HG02852 (cell line): ENCODE data around the gene SRPRA.
A peak's percentile ranks its signal among the peaks of the same experiment; 100 is the strongest.
"Not testable (repeated sequence)": the region's sequence is repeated elsewhere in the genome, so short reads cannot be mapped to it uniquely, and the experiment has no call there.

ENCODE experiments used
- ATAC-seq: cut with Tn5 transposase; IDR thresholded peaks from one replicate; pipeline ENCODE4 v1.9.1; 2021; ENCODE audit warnings: mild to moderate bottlenecking, moderate library complexity; ENCODE audit not compliant: unreplicated experiment

Gene SRPRA, protein sequence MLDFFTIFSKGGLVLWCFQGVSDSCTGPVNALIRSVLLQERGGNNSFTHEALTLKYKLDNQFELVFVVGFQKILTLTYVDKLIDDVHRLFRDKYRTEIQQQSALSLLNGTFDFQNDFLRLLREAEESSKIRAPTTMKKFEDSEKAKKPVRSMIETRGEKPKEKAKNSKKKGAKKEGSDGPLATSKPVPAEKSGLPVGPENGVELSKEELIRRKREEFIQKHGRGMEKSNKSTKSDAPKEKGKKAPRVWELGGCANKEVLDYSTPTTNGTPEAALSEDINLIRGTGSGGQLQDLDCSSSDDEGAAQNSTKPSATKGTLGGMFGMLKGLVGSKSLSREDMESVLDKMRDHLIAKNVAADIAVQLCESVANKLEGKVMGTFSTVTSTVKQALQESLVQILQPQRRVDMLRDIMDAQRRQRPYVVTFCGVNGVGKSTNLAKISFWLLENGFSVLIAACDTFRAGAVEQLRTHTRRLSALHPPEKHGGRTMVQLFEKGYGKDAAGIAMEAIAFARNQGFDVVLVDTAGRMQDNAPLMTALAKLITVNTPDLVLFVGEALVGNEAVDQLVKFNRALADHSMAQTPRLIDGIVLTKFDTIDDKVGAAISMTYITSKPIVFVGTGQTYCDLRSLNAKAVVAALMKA

GRCh38 chr11:126268708-126269579, at the start of gene SRPRA, which contains the start of gene FOXRED1:
TSS of gene SRPRA (minus strand) at chr11:126268895. CDS start at chr11:126268804, 91 bp downstream.
TSS of gene FOXRED1 (plus strand) at chr11:126269154. CDS start at chr11:126269207, 53 bp downstream.
- peak; percentile 99 for ATAC-seq

DNA sequence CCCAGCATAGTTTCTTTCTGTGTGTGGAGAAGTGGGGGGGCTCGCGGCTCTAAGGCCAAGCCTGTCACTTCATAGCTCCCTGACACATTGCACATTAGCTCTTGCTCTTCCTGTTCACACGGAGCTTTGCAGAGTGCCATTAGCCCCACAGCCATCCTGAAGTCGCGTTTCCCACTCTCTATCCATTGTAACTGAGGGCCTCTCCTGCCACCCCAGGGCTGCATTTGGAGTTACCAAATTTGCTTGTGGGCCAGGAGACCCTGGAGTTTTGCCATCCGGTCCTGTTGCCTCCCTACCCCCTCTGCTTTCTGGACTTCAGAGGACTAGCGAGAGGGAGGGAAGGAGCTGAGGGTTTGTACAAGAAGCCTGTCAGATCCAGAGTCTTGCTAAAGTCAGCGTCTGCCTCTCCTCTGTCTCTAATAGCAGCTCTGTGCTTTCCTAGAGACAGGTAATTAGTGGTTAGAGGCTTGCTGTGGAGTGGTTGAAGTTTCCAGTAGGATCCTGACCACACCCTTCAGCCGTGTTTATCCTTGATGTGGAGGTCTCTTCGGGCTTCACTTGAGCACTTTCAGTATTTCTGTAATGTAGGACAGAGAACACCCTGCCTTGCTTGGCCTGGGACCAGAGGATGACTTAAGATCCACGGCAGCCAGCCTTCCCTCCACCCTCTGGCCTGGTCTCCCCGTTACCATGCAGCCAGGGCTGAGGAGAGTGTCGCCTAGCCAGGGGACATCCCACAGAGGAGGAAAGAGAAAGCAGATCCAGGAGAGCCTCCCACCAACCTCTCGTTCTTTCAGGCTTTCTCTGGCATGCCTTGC, 49.3 kb upstream of the SRPRA start:
- ATAC-seq: peak; percentile 19

DNA sequence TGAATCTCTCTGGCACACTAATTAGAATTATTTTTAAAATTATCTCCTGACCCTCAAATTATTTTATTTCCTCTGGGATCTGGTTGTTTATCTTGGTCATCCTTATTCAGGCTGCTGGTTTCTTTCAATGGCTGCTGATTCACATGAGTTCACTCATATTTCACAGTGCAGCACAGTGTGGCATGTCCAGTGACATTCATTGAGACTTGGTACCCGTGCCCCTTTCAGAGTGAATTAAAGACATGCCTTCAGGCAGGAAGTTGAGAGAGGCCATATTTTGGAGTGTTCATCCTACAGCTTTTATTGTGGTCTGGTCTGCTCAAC, 48.7 kb upstream of the SRPRA start:
- ATAC-seq: no peak

DNA sequence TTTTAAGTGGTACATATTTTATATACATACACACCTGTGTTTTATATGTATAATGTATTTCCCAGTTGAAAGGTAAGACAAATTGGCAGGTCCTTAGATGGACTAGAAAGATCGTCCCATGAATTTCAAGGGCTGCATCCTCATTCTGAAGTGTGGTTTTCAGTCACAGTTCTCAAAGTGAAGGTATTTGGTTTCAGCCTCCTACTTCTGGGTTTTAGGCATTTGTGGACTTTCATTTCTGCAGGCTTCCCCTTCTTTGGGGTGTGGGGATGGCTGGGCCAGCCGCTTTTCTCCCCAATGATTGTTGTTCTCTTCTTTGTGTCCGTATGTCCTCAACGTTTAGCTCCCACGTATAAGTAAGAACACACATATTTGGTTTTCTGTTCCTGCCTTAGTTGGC, 45.1 kb upstream of the SRPRA start:
- ATAC-seq: no peak

DNA sequence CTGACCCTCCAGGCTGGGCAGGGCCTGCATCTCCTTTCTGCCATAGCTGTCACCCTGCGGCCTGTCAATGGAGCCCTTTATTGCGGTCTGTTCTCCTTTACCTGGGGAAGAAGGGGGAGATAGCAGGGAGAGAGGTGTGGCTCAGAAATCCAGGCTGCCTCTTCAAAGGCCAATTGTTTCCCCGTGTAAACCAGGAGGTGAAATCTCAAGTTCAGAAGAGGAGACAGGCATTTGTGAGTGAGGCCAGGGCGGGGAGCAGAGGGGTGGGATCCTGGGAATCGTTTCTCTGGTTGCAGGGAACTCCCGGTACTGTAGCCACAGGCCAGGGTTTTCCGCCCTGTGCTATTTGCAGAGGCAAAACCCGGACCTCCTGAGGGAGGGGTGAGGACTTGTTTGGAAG, 44.3 kb upstream of the SRPRA start:
- ATAC-seq: no peak

- ATAC-seq: peak; percentile 77
These were observed 43.0 kb upstream of the SRPRA start for GRCh38 chr11:126311401-126312291.

GRCh38 chr11:126310992-126311310, 42.3 kb upstream of the SRPRA start:
- no peak for ATAC-seq

DNA sequence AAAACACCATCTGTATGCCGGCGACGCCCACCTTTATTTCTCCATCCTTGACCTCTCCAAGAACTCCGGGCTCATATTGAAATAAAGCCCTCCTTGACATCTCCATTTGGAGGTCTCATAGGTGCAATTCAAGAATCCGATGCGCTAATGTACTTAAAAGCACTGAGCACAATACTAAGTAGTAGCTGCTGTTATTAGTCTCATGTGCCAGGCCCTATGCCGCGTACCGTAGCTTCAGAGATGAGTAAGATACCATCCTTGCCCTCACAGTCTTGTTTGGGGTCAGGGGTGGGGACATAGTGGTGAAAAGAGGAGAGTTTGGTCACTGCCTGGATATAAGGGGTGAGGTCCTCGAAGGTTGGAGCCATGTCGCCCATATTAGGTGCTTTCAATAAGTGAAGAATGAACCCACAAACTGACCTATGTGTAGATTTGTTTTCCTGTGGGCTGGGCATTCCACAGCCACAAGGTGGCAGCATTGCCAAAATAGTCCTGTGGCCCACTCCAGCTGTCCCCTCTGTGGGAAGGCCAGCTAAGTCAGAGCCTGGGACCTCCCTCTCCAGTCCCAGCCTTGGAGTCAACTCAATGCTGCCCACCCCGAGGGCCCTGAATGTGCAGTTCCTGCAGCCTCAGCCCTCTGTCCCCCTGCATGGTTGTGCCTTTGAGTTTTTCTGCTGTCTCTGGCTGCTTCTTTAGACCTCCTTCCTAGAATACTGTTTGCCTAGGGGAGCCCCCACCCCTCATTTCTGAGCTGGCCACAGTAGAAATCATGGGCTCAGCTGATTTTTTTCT, 41.7 kb upstream of the SRPRA start:
- no peak for ATAC-seq

- not testable (repeated sequence) for ATAC-seq
These were observed 40.1 kb upstream of the SRPRA start for GRCh38 chr11:126308771-126309170.

DNA sequence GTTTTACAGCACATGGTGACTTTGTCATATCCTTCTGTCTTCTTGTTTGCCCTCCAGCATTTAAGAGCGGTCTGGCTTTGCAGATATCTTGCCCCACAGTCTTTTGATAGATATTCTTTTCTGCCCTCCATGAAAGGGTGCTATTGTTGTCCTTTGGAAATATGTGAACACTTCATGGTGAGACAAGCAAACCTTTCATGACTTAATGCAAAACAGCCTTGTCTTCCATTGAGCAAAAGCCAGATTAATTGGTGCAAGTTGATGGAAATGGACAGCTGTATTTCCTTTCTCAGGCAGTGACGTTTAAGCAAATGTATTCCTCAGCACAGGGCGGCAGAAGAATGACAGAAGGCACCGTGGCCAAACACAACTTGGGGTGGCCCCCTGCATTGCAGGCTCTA, 39.6 kb upstream of the SRPRA start:
- no peak for ATAC-seq

GRCh38 chr11:126307706-126308105, 39.0 kb upstream of the SRPRA start:
- ATAC-seq: no peak

GRCh38 chr11:126305699-126306098, 37.0 kb upstream of the SRPRA start:
- ATAC-seq: peak; percentile 49

GRCh38 chr11:126304457-126305075, 35.9 kb upstream of the SRPRA start:
- no peak for ATAC-seq

DNA sequence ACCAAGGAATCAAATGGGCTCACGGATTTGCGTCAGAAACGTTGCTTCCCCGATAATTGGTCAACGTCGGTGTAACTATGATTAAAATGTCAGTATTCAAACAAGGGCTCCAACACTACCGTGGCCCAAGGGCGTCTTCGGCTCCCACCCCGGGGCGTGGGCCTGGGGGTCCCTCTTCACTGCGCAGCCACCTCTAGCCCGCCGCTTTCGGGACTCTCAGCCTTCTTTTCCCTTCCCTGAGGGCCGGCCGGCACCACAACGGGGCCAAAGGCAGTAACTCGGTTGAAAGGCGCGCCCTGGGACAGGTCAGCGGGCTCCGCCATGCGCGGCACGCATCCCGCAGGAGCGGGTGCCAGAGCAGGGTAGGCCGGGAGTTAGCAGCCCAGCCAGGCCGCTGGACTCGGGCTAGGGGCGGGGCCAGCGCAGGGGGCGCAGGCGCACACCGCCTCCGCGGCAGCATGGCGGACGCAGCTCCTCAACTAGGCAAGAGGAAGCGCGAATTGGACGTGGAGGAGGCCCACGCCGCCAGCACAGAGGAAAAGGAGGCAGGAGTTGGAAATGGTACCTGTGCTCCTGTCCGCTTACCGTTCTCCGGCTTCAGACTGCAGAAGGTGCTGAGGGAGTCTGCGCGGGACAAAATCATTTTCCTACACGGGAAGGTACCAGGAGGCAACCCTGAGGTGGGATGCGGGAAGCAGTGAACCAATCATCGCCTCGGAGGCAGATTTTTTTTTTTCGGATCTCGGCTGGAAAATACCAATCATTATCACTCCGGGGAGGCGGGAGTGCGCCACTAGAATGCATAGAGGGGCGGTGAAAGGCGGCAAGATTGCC, 35.1 kb upstream of the SRPRA start, which contains the start of gene DCPS:
DCPS (plus strand) TSS at position 438 of the 834 bp plus-strand sequence; CDS start at position 459, 21 bp downstream.
- ATAC-seq: peak; percentile 85

GRCh38 chr11:126297004-126297403, 28.3 kb upstream of the SRPRA start:
- no peak for ATAC-seq

DNA sequence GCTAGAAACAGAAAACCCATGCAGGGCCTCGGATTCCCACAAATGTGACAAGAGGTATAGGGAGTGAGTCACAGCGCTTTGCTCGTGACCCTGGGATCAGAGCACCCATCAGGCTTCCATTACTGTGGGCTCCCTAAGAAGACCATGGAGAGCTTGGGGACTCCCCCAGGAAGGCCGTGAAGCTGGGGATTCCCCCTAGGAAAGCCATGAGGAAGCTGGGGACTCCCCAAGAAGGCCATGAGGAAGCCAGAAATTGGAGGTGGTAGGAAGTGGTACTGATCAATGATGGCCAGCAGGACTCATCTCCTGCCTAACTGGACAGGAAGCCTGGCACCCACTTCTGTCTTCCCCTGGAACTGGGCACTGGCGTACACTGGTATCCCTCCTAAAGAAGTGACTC, 25.0 kb upstream of the SRPRA start:
- ATAC-seq: peak; percentile 45

- no peak for ATAC-seq
These were observed 22.2 kb upstream of the SRPRA start for GRCh38 chr11:126290887-126291286.
